Dermis lymphatic vessel endothelial cell (primary cell): ENCODE measurements around the gene ABCA7. TPM values are rescaled to one million over a fixed set of nuclear protein-coding genes. Genes with fewer than 3 reads are reported as not detected.

Experiments used
- total RNA-seq: library from RNA; depleted of rRNA; stranded (reverse); fragments of >200 nt; gene quantifications from 2 replicates; pipeline ENCODE4 v1.2.1, GENCODE V29; 2014

Gene ABCA7, protein sequence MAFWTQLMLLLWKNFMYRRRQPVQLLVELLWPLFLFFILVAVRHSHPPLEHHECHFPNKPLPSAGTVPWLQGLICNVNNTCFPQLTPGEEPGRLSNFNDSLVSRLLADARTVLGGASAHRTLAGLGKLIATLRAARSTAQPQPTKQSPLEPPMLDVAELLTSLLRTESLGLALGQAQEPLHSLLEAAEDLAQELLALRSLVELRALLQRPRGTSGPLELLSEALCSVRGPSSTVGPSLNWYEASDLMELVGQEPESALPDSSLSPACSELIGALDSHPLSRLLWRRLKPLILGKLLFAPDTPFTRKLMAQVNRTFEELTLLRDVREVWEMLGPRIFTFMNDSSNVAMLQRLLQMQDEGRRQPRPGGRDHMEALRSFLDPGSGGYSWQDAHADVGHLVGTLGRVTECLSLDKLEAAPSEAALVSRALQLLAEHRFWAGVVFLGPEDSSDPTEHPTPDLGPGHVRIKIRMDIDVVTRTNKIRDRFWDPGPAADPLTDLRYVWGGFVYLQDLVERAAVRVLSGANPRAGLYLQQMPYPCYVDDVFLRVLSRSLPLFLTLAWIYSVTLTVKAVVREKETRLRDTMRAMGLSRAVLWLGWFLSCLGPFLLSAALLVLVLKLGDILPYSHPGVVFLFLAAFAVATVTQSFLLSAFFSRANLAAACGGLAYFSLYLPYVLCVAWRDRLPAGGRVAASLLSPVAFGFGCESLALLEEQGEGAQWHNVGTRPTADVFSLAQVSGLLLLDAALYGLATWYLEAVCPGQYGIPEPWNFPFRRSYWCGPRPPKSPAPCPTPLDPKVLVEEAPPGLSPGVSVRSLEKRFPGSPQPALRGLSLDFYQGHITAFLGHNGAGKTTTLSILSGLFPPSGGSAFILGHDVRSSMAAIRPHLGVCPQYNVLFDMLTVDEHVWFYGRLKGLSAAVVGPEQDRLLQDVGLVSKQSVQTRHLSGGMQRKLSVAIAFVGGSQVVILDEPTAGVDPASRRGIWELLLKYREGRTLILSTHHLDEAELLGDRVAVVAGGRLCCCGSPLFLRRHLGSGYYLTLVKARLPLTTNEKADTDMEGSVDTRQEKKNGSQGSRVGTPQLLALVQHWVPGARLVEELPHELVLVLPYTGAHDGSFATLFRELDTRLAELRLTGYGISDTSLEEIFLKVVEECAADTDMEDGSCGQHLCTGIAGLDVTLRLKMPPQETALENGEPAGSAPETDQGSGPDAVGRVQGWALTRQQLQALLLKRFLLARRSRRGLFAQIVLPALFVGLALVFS (N-terminal part only)
- total RNA-seq, result 2.4 and 3.6 TPM in 2 replicates

DNA sequence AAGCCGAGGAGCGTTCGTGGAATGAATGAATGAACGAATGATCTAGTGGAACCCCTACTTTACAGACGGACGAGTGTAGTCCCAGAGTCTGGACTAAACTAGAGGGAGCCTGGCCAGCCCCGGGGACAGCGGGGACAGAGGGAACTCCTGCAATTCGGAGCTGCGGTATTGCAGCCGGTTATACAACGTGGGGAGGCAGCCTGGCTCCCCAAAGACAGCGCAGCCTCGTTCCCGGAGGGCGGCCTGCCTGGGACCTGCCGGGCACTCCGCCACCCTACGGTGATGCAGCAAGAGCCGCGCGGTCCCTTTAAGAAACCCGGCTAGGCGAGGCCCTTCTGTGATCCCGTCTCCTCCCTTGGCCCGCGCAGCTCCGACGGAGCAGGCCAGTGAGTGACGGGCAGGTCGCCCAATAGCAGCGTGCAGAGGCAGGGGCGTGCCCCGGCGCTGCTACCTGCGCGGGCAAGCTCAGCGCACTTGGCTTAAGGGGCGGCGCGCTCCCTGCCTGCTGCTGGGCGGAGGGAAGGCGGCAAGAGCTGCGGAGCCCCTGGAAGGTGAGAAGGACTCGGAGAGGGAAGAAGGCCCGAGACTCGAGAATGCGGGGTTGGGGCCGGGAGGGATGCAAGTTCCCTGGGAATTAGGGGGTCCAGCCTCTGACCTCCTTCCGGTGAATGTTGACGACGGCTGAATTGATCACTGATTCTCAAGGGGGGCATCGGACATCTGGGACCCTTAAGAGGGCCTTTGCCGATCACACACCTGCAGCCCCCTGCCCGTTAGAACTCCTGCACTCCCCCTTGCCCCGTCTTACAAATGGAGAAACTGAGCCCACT is at the start of gene ABCA7:
Gene ABCA7, plus strand, starts transcription at position 462 of the 830 bp plus-strand sequence. CDS start 1,255 bp downstream, outside the sequence.

GRCh38 chr19:1000095-1000494 is 39.8 kb upstream of the ABCA7 start, which contains the start of gene GRIN3B:
Gene GRIN3B (plus strand): TSS chr19:1000419. CDS start chr19:1000438, 19 bp downstream.

DNA sequence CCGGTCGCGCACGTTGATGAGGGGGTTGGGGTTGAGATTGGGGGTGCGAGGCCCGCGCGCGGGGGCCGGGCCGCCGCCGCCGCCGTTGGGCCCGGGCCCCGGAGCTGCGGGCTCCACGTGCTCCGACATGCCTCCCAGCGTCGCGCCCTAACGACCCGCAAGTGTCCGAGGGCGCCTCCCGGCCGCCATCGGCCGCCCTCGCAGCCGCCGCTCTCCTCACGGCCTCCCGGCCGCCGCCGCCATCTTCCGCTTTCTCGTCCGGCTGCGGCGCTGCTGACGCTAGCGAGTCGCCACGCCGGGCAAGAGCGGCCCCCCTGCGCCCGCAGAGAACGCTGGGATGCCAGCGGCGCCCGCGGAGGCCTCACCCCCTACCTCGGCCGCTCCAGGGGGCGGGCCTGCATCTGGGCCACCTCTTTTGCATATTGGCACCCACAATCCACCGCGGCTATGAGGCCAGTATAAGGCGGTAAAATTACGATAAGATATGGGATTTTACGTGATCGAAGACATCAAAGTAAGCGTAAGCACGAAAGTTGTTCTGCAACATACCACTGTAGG is 19.0 kb upstream of the ABCA7 start, which contains the start of gene TMEM259:
Gene TMEM259, minus strand, starts transcription at position 256 of the 558 bp plus-strand sequence. Its CDS starts 127 bp downstream, at position 129.

GRCh38 chr19:1025960-1026782 is 13.7 kb upstream of the ABCA7 start, which contains the start of gene CNN2:
Gene CNN2 (plus strand): TSS chr19:1026608. CDS start chr19:1026662, 54 bp downstream.

DNA sequence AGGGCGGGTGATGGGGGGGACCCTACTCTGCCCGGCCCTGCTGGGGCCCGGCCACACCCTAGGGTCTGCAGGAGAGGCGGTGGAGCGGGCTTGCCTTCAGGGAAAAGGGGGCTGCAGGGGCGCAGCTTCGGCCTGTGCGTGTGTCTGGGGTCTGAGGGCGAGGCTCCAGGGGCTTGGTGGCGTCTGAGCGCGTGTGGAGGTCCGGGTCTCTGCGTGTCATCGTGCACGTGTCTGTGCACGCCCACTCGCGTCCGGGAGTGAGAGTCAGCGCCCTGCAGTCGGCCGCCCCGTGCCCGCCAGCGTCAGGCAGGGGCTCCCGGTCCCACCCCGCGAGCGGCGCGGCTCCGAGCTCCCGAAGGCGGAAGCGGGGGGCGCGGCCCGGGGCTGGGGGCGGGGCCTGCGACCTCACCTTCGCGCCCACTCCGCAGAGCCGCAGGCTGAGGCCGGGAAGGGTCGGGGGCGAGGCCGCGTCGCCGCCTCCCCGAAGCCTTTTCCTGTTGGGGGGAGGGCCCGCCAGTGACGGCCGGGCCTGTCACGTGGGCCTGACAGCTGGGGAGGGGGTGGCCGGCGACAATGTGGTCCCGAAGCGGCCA is 26.9 kb downstream of the ABCA7 start, which contains the start of gene ARHGAP45:
Gene ARHGAP45, plus strand, starts transcription at position 420 of the 593 bp plus-strand sequence. CDS start 239 bp downstream, outside the sequence.

GRCh38 chr19:1094978-1095701 is 55.2 kb downstream of the ABCA7 start, which contains the start of gene POLR2E:
Gene POLR2E (minus strand): TSS chr19:1095375. CDS start chr19:1095315, 60 bp downstream.

DNA sequence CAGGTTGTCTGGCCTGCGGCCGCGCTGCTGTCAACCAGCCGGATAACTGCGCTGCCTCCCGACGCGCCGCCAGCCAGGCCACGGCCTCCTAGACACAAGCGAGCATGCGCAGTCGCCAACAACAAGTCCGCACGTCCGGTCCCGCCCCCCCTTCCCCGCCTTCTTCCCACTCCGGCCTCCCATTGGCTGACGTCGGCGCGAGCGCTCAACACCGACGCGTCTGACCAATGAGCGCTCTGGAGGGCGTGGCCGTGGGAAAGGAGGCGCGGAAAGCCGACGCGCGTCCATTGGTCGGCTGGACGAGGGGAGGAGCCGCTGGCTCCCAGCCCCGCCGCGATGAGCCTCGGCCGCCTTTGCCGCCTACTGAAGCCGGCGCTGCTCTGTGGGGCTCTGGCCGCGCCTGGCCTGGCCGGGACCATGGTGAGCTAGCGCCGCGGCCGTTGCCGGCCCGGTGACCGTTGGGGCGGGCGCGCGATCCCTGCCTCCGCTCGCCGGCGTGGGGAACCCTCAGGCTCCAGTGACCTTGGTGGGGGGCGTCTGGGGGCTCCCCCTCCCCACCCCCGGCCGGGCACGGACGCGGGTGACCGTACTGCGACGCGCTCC is 63.9 kb downstream of the ABCA7 start, which contains the start of gene GPX4:
Gene GPX4, plus strand, starts transcription at position 287 of the 603 bp plus-strand sequence. Its CDS starts 50 bp downstream, at position 337.

Other genes starting within 250 kb of the ABCA7 start
- gene PTBP1, start 242.7 kb upstream of the ABCA7 start, total RNA-seq, result 118 and 139 TPM in 2 replicates
- gene PLPPR3, start 218.2 kb upstream of the ABCA7 start, total RNA-seq, result under 0.01 TPM in 2 replicates
- gene AZU1, start 212.3 kb upstream of the ABCA7 start, total RNA-seq, result not detected in 2 replicates
- gene PRTN3, start 199.1 kb upstream of the ABCA7 start, total RNA-seq, result not detected in 2 replicates
- gene ELANE, start 187.8 kb upstream of the ABCA7 start, total RNA-seq, result not detected in 2 replicates
- gene CFD, start 180.4 kb upstream of the ABCA7 start, total RNA-seq, result 0.52 and 0.54 TPM in 2 replicates
- 16.1 and 20.6 TPM in 2 replicates for gene MED16, start 146.9 kb upstream of the ABCA7 start, total RNA-seq
- not detected in 2 replicates for gene RNU6-9, start 146.6 kb upstream of the ABCA7 start, total RNA-seq
- gene R3HDM4, start 126.9 kb upstream of the ABCA7 start, total RNA-seq, result 37.0 and 37.5 TPM in 2 replicates
- not detected in 2 replicates for gene KISS1R, start 122.8 kb upstream of the ABCA7 start, total RNA-seq
- 4.7 and 5.6 TPM in 2 replicates for gene ARID3A, start 114.1 kb upstream of the ABCA7 start, total RNA-seq
- gene WDR18, start 55.8 kb upstream of the ABCA7 start, total RNA-seq, result 67.0 and 73.3 TPM in 2 replicates
- gene GRIN3B, start 39.7 kb upstream of the ABCA7 start, total RNA-seq, result 0.09 and 0.33 TPM in 2 replicates
- gene TMEM259, start 19.0 kb upstream of the ABCA7 start, total RNA-seq, result 36.9 and 38.3 TPM in 2 replicates
- gene RNU6-2, start 18.6 kb upstream of the ABCA7 start, total RNA-seq, result not detected in 2 replicates
- 54.7 and 73.7 TPM in 2 replicates for gene CNN2, start 13.5 kb upstream of the ABCA7 start, total RNA-seq
- 11.9 and 24.8 TPM in 2 replicates for gene ARHGAP45, start 27.1 kb downstream of the ABCA7 start, total RNA-seq
- gene POLR2E, start 55.3 kb downstream of the ABCA7 start, total RNA-seq, result 69.8 and 81.8 TPM in 2 replicates
- 369 and 438 TPM in 2 replicates for gene GPX4, start 63.9 kb downstream of the ABCA7 start, total RNA-seq
- gene SBNO2, start 134.2 kb downstream of the ABCA7 start, total RNA-seq, result 14.4 and 15.9 TPM in 2 replicates
- gene STK11, start 165.7 kb downstream of the ABCA7 start, total RNA-seq, result 80.6 and 90.6 TPM in 2 replicates
- gene CBARP, start 197.9 kb downstream of the ABCA7 start, total RNA-seq, result 0.76 and 1.2 TPM in 2 replicates
- 12.6 and 14.8 TPM in 2 replicates for gene ATP5F1D, start 201.6 kb downstream of the ABCA7 start, total RNA-seq
- 5.4 and 7.2 TPM in 2 replicates for gene MIDN, start 208.5 kb downstream of the ABCA7 start, total RNA-seq
- 214 and 308 TPM in 2 replicates for gene CIRBP, start 229.2 kb downstream of the ABCA7 start, total RNA-seq
- gene FAM174C, start 235.4 kb downstream of the ABCA7 start, total RNA-seq, result 12.2 and 12.7 TPM in 2 replicates
- gene EFNA2, start 245.8 kb downstream of the ABCA7 start, total RNA-seq, result not detected in 2 replicates